ENCODE data around the gene SLC6A12. TPM values are rescaled to one million over a fixed set of nuclear protein-coding genes. Genes with fewer than 3 reads are reported as not detected.

Gene SLC6A12
- total and polyA plus RNA-seq, 8 donors: 0.37 to 8.4 (median 1.4) TPM

GRCh38 chr12:211142-211465, 2.9 kb downstream of the SLC6A12 start:
- no peak for DNase-seq
- Histone ChIP-seq H3K9me3 (no peaks in the 10 kb centered on the region), H3K27me3 (no peaks in the 10 kb centered on the region), H3K27ac (peak overlapping the region in 3 of 4 donors; percentile 16 to 27 (median 17)), H3K4me1 (peaks cover 0 to 7% (median 5%) of the 10 kb centered on the region in 3 donors), H3K36me3 (no peaks in the 10 kb centered on the region), H3K4me3 (no peak overlapping the region)
- no peak for FAIRE-seq
- intact Hi-C loops (cut with DNase I): no loop called here
- TF ChIP-seq CTCF (IDR thresholded peaks at IDR 0.05): no peak
- peak in 3 of 4 donors; percentile 22 to 54 (median 42) for ATAC-seq
- WGBS, 2 donors: 56 to 71% methylated on average over 3 of the region's 3 CpGs

DNA sequence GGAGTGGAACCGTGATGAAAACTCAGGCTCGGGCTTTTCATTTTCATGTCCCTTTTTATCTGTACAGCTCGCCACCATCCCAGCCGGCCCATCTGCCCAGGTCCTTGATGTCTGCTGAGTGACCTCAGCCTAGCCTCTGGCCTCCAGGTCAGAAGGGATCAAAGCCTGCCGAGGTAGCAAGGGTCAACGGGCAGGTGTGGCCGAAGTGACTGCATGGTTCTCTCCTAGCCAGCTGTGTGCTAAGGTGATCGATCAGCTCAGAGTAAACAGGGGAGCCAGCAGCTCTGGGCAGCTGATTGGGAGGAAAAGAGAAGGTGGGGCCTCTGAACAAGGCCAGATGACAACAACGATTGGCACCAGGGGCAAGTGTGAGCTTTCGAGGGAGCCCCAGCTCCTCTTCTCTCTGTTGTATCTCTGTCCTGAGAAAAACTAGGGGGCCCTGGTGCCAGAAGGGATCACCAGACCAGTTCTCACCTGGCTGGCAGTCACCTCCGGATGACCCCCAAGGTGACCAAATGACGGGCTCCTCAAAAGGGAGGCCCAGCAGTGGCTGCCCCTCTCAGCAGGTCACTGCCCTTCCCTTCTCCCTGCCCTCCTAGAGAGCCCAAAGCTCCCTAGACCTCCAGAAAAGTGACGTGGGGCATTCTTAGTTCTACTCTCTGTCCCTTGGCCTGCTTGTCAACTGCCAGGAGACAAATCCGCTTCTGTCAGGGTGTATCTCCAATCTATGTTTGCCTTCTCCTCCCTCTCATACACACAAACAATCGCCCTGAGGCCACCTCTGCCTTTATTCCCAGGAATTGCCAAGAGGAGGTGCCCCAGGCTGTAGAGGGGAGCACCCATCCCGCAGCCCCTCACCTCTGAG, 3.4 kb downstream of the SLC6A12 start:
- peaks cover 0 to 7% (median 5%) of the 10 kb centered on the region in 3 donors for H3K4me1 ChIP-seq
- peak; percentile 56 to 86 (median 84) for ATAC-seq
- peak in 5 of 6 donors; percentile 55 to 76 (median 67) for DNase-seq

DNA sequence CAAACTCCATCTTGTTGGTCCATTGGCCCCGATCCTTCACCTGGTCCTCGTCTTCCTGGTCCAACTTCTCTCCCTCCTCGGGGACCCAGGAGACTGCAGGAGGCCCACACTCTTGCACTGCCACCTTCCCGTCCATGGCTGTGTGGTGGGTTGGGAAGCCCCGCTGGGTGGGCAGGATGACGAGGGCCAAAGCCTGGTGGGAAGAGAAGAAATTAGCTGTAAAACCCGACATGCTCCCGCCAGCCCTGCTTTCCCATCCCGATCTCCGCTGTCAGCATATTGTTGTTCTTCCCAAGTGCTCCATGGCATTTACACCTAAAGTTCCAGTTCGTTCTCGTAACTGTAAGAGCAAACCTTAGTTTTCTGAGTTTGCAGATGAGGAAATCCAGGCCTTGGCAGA, 4.1 kb downstream of the SLC6A12 start:
- intact Hi-C loops (cut with DNase I): no loop called here
- WGBS, 2 donors: 84 to 90% methylated on average over 12 of the region's 12 CpGs
- ATAC-seq (no peak), DNase-seq (peak in 1 of 6 donors; percentile 41), FAIRE-seq (no peak)
- no peaks in the 10 kb centered on the region for H3K36me3 ChIP-seq
- no peak overlapping the region for H3K4me3 ChIP-seq
- H3K27ac ChIP-seq: no peak overlapping the region
- no peaks in the 10 kb centered on the region for H3K9me3 ChIP-seq
- TF ChIP-seq CTCF (IDR thresholded peaks at IDR 0.05): no peak
- H3K4me1 ChIP-seq: peaks cover 0 to 7% (median 5%) of the 10 kb centered on the region in 3 donors
- H3K27me3 ChIP-seq: no peaks in the 10 kb centered on the region

More for the DNA sequence above, 3.4 kb downstream of the SLC6A12 start:
- Histone ChIP-seq H3K4me3 (no peak overlapping the region), H3K27ac (peak overlapping the region in 3 of 4 donors; percentile 16 to 27 (median 17)), H3K27me3 (no peaks in the 10 kb centered on the region), H3K9me3 (no peaks in the 10 kb centered on the region), H3K36me3 (no peaks in the 10 kb centered on the region)
- WGBS, 2 donors: 26 to 34% methylated on average over 16 of the region's 16 CpGs
- FAIRE-seq: no peak
- intact Hi-C loops (cut with DNase I): no loop called here
- TF ChIP-seq CTCF (IDR thresholded peaks at IDR 0.05): no peak

DNA sequence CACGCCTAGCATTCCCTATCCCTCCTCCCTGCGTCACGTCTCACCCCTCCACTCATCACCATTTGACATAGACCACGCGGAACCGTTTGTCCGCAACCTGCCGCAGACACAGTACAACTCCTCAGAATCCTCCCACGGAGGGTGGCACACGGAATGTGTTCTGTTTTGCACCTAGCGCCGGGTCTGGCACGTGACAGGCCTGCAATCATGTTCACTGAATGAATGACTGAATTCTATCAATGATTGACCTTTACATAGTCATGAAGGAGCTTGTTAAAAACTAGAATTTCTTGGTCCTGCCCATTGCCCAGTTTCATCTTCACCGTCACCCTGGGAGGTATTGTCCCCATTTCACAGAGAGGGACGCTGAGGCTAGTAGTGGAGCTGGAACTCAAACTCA, 4.7 kb downstream of the SLC6A12 start:
- DNase-seq: peak in 1 of 6 donors; percentile 21
- WGBS, 2 donors: 77 to 87% methylated on average over 15 of the region's 15 CpGs
- intact Hi-C loops (cut with DNase I): no loop called here
- Histone ChIP-seq H3K27me3 (no peaks in the 10 kb centered on the region), H3K36me3 (no peaks in the 10 kb centered on the region), H3K27ac (no peak overlapping the region), H3K9me3 (no peaks in the 10 kb centered on the region), H3K4me3 (no peak overlapping the region), H3K4me1 (peaks cover 0 to 7% (median 5%) of the 10 kb centered on the region in 3 donors)
- TF ChIP-seq CTCF (IDR thresholded peaks at IDR 0.05): no peak
- no peak for FAIRE-seq
- no peak for ATAC-seq

GRCh38 chr12:208813-209212, 5.1 kb downstream of the SLC6A12 start:
- no peak overlapping the region for H3K4me3 ChIP-seq
- H3K27me3 ChIP-seq: no peaks in the 10 kb centered on the region
- no peak overlapping the region for H3K27ac ChIP-seq
- DNase-seq: no peak
- intact Hi-C loops (cut with DNase I): no loop called here
- H3K9me3 ChIP-seq: no peaks in the 10 kb centered on the region
- 72 to 80% methylated on average over 4 of the region's 4 CpGs for WGBS, 2 donors
- peaks cover 0 to 11% (median 5%) of the 10 kb centered on the region in 3 donors for H3K4me1 ChIP-seq
- ATAC-seq: no peak
- H3K36me3 ChIP-seq: no peaks in the 10 kb centered on the region
- FAIRE-seq: no peak
- TF ChIP-seq CTCF (IDR thresholded peaks at IDR 0.05): no peak

Data from pancreas (tissue), 10 donors.